HG03097 (cell line): ENCODE measurements around the gene CAMKV.
A peak's percentile ranks its signal among the peaks of the same experiment; 100 is the strongest.
"Not testable (repeated sequence)": the region's sequence is repeated elsewhere in the genome, so short reads cannot be mapped to it uniquely, and the experiment has no call there.

ENCODE experiments used
- ATAC-seq: cut with Tn5 transposase; IDR thresholded peaks from one replicate; pipeline ENCODE4 v1.9.1; 2021; ENCODE audit not compliant: unreplicated experiment, low FRiP score

Gene CAMKV, protein sequence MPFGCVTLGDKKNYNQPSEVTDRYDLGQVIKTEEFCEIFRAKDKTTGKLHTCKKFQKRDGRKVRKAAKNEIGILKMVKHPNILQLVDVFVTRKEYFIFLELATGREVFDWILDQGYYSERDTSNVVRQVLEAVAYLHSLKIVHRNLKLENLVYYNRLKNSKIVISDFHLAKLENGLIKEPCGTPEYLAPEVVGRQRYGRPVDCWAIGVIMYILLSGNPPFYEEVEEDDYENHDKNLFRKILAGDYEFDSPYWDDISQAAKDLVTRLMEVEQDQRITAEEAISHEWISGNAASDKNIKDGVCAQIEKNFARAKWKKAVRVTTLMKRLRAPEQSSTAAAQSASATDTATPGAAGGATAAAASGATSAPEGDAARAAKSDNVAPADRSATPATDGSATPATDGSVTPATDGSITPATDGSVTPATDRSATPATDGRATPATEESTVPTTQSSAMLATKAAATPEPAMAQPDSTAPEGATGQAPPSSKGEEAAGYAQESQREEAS

DNA sequence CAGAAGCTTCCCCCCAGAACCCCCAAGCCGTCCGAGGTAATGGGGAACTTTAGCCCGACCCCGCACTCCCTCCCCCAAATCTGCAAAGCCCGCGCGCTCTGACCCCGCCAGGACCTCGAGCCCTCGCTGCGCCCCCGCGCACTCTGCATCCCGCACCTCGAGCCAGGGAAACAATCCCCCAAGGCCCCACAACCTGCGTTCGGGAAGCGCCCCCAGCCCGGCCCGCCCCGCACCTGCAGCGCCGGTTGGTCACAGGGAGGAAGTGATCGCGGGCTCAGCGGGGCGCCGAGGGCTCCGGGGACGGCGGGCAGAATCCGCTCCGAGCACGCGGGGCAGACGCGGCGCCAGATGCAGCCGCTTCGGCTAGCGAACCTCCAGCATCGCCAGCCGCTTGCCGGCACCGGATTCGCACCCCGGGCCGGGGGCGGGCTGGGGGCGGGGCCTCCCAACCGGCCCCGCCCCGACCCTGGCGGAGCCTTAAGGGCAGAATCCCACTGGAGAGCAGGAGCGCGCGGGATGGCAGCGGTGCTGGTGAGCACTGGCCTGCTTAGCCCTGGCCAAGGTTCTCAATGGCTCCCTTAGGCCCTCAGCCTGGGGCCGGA, at the start of gene CAMKV:
CAMKV (minus strand) TSS at position 382 of the 602 bp plus-strand sequence. CDS start 7,518 bp downstream, outside the sequence.
- ATAC-seq, result no peak

DNA sequence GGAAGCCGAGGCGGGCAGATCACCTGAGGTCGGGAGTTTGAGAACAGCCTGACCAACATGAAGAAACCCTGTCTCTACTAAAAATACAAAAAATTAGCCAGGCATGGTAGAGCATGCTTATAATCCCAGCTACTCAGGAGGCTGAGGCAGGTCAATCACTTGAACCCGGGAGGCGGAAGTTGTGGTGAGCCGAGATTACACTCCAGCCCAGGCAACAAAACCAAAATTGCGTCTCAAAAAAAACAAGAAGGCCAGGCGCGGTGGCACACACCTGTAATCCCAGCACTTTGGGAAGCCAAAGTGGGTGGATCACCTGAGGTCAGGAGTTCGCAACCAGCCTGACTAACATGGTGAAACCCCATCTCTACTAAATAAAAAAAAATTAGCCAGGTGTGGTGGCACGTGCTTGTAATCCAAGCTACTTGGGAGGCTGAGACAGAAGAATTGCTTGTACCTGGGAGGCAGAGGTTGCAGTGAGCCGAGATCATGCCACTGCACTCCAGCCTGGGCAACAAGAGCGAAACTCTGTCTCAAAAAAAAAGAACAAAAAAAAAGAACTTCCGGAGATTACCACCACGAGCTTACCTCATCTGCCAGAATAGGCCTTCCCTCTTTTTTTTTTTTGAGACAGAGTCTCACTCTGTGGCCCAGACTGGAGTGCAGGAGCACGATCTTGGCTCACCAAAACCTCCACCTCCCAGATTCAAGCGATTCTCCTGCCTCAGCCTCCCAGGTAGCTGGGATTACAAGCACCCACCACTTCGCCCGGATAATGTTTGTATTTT, 48.3 kb upstream of the CAMKV start:
- ATAC-seq, result not testable (repeated sequence)

DNA sequence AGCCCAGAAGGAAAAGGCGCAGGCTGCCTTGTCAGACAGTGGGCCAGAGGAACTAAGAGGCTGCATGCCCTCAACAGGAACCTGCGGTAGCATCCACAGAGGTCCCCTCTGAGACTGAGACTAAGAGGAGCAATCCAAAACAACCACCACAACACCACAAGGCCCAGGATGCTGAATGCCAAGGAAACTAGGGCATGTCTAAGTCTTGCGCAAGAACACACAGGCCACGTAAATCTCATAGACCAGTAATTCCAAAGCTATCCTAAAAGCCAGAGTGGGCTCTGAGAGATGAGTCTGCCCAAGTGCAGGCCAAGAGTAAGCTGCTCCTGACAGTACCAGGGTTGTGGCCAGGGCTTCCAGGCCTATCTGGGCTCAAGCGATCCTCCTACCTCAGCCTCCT, 47.0 kb upstream of the CAMKV start:
- no peak for ATAC-seq

DNA sequence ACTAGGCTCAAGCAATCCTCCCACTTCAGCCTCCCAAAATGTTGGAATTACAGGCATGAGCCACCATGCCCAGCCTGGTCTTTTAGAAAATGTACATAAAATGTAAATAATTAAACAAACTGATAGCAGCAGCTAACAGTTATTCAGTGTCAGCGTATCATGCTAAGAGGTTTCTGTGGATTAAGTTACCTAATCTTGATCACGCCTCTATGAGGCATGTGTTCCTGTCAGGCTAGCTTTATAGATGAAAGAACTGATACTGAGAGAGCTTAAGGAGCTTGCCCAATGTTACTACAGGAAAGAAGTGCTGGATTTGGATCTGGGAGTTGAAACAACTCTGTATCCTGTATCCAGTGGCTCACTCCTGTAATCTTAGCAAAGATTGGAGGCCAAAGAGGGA, 45.2 kb upstream of the CAMKV start:
- no peak for ATAC-seq

DNA sequence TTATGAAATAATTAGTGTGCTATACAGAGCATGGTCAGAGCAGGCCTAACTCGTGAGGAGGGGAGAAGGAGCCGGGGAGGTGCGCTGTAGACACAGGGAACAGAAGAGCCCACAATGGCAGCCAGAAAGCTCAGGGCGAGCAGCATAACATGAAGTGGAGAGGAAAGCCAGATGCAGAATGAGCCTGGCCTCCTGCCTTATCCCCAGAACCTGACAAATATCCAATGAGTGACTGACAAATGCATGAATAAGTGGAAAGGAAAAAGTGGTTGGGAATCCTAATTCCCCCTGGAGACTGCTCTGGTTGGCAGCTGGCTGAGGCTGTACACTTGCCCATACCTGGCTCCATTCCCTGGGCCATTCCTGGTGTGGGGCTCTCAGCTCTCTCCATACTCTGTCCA, 43.2 kb upstream of the CAMKV start:
- no peak for ATAC-seq

DNA sequence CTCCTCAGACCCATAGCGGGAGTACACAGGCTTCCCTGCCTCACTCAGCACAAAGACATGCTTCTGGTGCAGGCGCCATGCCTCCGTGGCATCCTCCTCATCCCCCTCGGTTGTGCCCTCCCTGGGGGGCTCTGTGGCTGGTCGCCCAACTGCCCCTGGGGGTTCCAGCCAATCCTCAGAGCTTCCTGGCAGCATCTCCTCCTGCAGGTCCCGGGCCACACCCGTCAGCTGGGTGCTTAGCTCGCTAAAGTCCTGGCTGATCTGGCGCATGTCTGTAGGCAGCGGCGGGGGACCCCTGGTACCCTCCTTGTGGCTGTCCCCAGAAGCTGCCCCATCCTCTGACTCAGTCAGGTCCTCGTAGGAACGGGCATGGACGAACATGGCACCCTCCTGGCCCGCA, 41.9 kb upstream of the CAMKV start:
- ATAC-seq, result no peak

DNA sequence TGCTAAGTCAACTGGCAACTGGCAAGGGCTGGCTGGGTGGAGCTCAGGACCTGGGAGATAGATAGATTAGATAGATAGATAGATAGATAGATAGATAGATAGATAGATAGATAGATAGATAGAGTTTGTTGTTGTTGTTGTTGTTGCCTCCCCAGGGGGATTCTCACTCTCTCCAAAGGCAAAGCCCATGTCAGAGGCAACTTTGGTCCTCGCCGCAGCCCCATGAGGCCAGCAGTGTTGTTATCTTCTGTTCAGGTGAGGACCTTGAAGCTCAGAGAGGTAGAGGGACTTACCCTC, 41.4 kb upstream of the CAMKV start:
- ATAC-seq, result no peak

DNA sequence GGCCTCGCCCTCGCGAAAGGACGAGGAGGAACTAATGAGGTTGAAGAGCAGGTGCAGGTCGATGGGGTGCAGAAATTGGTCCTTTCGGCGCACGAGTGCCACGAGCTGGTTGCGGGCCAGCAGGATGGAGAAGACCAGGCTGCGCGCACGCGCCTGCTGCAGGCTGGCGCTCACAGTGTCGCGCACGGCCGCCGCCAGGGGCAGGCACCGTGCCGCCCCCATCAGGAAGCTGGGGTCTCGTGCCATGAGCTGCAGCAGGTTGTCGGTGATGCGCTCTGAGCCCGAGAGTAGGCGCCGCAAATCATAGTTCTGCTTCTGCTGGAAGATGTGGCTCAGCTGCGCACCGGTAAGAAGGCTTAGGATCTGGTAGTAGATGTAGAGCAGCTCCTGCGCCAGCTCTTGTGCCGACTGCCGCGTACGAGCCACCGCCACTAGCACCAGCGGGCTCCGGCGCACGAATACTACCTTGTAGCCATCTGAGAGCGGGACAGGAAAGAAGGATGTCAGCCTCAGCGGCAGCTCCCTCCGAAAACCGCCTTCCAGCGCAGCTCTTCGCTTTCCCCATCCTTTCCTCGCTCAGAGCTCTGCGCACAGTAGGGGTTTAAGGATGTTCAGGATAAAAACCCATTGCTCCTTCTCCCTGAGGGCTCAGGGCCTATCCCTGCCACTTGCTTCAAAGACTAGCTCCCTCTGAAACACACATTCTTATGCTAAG, 40.9 kb upstream of the CAMKV start:
- no peak for ATAC-seq

DNA sequence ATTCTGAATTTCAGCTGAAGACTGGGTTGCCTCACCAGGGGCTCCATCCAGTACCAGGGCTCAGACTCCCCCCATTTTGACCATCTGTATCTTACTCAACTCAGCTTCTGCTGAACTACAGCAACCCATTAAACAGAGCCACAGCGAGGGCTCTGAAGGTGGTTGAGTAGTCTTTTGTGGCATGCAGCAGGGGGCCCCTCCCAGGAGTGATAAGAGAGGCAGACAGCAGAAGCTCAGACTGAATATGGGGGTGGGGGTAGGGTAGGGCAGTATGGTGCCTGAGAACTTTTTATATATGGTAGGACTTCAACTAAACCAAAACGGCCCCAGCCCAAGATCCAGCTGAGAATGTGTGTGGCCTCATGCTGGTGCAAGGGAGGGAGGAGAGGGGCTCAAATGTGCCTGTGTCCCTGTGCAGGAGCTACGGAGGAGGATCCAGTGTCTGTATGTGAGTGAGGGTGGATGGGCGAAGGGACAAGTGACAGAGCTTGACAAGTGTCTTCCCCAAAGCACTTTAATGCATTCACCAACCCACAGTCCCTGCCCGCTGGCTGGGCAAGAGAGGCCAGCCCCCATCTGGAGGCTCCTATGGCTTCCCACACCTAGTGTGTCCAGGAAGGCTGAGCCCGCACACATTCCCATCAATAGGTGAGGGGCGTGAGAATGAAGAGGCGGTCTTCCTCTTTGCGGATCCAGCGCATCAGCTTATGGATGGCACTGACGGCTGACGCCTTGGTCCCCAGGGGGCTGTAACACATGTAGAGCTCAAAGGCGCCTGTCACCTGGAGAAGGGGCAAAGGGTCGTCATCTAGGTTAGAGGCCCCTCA, 38.9 kb upstream of the CAMKV start:
- no peak for ATAC-seq

DNA sequence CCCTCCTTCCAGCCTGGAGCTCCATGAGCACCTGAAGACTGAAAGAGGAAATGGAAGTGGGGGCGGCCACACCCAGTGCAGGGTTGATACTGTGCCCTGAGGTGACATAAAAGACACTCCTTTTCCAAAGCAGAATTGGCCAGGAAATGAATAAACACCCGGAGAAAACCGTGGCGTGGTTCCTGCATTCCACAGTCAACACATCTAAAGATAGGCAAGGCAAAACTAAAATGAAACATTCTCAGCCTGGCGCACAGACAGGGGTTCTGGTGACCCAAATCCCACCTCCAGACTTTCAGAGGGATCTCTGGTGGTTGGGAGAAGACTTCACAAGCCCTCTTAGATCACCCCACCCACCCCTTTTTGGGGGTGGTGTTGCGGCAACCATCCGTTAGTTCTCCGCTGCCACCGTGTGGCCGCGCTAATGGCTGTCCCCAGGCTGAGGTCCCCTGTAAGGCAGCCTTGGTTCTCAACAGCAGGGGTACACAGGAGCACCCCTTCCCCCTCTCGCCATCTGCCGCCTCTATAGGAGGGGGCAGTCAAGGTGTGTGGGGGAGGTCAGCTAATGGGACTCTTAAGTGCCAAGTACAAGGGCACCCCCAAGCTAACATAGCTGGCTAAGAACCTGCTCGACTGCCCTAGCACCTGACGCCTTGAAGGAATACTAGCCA, 36.5 kb upstream of the CAMKV start:
- no peak for ATAC-seq

DNA sequence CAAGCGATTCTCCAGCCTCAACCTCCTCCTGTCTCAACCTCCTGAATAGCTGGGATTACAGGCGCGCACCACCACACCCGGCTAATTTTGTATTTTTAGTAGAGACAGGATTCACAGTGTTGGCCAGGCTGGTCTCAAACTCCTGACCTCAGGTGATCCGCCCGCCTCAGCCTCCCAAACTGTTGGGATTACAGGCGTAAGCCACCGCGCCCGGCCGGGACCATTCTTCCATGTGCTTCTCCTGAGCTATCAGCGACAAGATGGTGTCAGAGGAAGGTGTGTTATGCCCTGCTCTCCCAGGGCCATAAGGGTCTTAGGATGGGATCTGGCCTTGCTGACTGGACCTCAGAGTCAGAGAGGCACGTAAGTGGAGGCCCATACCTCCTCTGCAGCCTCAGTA, 34.7 kb upstream of the CAMKV start:
- ATAC-seq, result not testable (repeated sequence)

DNA sequence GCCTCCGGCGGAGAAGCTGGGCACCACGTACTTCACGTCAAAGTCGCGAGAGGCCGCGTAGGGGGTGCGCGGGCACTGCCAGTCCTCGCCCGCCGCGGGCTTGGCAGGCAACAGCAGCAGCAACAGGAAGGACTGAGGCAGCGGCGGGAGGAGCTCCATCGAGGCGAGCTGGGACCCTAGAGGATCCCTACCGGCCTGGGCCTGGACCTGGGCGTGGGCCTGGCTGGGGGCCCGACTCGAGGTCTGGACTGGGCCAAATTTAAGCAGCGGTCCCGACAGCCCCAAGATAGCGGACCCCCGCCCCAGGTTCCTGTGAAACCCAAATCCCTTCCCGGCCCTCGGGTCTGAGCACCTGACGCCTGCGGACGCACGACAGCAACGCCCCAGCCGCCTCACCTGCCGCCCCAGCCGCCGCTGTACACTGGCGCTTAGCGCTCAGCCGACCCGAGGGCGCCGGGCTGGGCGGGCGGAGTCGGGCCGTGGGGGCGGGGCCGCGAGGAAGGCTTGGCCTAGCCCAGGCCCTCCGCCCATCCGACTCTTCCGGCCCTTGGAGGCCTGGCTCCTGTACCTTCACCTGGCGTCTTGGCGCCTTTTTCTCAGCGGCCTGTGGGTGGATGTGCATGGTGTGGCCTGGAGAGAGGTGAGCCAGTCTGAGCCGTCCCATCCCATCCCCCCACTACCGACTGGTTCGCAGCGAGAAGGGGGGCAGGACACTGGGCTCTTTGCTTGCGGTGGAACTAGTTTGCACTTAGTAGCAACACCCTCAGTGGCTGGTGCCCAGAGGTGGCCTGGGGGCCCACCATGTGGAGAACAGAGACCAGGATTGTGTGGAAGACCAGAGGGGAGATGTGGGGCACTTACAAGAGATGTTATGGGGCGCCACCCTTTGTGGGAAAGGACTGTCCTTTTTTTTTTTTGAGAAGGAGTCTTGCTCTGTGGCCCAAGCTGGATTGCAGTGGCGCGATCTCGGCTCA, 34.0 kb upstream of the CAMKV start, which contains the start of gene MST1R:
MST1R (minus strand) TSS at position 423 of the 974 bp plus-strand sequence; CDS start at position 159, 264 bp downstream.
- ATAC-seq, result peak; percentile 46

DNA sequence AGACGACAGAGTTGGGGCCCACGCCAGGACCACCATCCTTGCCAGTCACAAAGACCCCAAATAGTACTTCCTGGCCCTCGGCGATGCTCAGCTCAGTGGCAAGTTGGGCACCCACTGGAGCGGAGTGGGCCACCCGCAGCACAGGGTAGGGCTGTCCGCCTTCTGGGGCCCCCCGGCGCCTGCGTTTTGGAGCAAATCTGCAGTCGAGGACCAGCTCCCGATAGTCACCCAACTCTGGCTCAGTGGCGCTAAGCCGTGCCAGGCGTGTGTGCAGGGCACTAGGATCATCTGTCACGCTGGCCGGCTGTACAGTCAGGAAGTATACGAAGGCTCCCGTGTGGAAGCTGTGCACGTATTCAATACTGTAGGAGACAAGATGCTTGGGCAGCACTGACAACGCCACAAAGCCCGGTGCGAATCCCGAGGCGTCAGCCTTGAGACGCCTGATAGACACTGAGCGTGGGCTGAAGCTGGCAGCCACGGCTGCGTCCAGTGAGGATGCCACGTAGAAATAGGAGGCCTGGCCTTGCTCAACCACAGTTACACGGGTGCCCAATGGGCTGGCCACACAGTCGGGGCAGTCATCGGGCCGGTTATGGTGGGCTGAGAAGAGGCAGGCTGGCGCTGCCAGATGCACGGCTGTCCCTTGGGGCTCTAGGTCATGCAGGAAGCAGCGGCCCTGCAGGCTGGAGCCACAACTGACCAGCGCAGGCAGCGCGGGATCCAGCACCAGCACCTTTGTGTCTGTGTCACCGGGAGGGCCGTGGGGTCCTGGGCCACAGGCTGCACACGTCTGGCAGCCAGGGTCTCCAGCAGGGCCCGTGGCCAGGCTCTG, 33.0 kb upstream of the CAMKV start:
- ATAC-seq, result no peak

DNA sequence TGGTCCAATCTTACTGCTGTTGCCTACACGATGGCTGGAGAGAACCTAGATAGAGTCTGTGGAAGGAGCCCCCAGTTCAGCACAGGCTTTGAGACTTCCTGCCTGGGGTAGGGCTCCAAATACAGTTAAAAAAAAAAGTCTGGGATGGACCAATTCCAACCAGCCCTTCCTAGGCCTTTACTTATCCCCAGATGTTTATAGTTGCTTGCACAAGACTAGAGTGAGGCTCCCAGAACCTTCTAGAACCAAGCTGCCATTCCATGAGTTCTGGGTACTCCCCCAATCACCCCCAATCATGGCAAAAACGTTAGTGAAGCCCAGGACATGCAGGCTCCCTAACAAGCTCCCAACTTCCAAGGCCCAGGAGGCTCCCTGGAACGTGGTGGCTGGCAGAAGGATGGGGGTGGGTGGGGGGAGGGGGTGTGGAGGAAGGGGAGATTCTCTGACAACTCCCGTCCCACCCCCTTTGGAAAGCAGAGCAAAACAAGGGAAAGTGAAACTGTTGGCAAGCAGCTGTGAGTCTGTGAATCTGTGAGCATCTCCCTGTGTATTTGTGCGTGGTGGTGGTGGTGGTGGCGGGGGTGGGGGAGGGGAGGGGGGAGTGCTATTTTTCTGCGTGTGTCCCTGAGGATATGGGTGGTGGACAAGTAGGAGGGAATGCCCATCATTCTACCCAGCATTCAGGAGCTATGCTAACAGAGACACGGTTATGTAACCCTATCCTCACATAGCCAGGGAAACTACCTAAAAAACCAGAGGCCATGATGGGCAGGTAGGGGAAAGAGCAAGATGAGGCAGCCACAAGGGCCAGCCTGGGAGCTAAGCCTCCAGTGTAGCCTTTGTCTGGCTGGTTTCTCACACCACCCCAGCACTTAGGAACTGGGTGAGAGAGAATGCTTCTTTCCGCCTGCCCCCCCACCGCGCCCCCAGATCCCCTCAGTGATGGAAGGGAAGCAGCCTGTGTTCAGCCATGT, 31.9 kb upstream of the CAMKV start:
- ATAC-seq, result no peak

DNA sequence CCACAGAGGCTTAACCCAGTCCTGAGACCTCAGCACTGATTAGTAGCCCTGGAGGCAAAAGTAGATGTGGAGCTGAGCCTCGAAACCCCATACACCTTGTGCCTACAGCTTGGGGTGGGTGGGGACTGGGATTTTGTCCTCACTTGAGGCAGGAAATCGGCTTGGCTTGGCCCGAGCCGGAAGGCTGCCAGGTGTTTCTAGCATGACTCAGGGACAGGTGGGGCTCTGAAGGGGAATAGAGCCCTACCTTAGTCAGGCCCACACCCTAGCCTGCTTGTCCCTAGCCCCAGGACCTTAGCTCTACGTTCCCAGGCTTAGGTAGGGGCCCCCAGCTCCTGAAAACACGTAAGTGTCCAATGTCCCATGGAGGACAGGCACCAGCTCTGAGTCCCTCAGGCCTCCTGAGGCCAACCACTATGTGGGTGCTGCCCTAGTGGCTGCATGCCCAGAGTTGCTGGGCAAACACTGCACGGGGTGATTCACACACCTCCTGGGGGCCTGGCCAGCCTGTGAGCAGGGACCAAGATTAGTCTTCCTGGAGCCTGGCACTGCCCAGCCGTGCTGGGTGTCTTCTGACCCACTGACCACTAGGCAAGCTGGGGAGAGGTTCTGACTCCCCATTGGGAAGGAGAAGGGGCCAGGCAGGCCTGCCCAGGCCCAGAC, 30.9 kb upstream of the CAMKV start:
- ATAC-seq, result no peak

DNA sequence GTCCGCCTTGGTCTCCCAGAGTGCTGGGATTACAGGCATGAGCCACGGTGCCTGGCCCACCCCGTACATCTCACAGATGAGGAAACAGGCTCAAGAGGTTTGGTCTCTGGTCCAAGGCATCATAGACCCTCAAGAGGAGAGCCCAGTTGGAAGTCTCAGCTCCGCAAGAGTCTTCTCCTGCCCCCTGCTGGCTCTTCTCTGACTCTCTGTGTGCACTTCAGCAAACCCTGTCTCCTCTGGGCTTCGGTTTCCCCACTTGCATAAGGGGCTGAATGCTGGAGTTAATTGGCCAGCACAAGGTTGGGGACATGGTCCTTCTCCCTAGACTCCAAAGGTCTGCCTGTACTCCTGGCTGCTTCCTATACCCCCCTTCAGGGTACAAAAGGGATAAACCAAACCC, 30.1 kb upstream of the CAMKV start:
- no peak for ATAC-seq
